ENCODE data around the gene PPP1R7. TPM values are rescaled to one million over a fixed set of nuclear protein-coding genes. Genes with fewer than 3 reads are reported as not detected.

PPP1R7 gene
- polyA plus RNA-seq, 1 of the 3 experiments (the other 2 are of a cell fraction) = 56.9 TPM

DNA sequence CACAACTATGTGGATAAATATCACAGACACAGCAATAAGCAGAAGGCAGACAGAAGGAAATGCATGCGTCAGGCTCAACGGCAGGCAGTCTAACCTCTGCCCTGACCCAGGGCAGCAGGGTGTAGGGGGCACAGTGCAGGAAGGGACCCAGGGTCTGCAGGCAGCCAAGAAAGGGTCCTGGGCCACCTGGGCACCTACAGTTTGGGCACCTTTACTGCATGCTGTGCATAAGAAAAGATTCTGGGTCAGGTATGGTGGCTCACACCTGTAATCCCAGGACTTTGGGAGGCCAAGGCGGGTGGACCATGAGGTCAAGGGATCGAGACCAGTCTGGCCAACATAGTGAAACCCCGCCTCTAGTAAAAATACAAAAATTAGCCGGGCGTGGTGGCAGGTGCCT lies 18.7 kb upstream of the PPP1R7 start:
- Histone ChIP-seq H3K36me3 (replicated peaks in 1 of 2; ENCODE audit: control insufficient read depth in 1 of 2, insufficient read depth in 2 of 2, low read length in 1 of 2) (no peaks in the 10 kb centered on the region), H3K27me3 (ENCODE audit: insufficient read depth) (no peaks in the 10 kb centered on the region), H3K4me3 (ENCODE audit: low read depth in 2 of 2, low read length in 1 of 2) (no peak overlapping the region), H3K9me3 (no peaks in the 10 kb centered on the region), H3K4me1 (ENCODE audit: control insufficient read depth in 1 of 2, insufficient read depth in 2 of 2, low read depth in 1 of 2, low read length in 1 of 2) (no peaks in the 10 kb centered on the region), H3K9ac (no peak overlapping the region), H3K27ac (ENCODE audit: low read depth in 2 of 2, low read length in 1 of 2) (no peak overlapping the region), H3K9me2 (no peaks in the 10 kb centered on the region), H3K4me2 (no peak overlapping the region), H3F3A (replicated peaks; ENCODE audit: insufficient read depth) (no peaks in the 10 kb centered on the region), H2AFZ (ENCODE audit: low read depth) (no peak overlapping the region), H4K20me1 (ENCODE audit: insufficient read depth) (no peaks in the 10 kb centered on the region), H3K79me2 (ENCODE audit: insufficient read depth) (no peaks in the 10 kb centered on the region)
- TF ChIP-seq NRF1 (IDR thresholded peaks at IDR 0.05; ENCODE audit: low read depth, low read length) (no peak), TAF1 (IDR thresholded peaks at IDR 0.05; ENCODE audit: borderline replicate concordance, low read depth, low read length) (no peak), MEF2A (IDR thresholded peaks at IDR 0.05; ENCODE audit: borderline replicate concordance, low read depth) (no peak), GATA2 (CRISPR knock-in tag; IDR thresholded peaks at IDR 0.05) (no peak), FOXM1 (IDR thresholded peaks at IDR 0.05; ENCODE audit: low read depth) (no peak), SIN3A (IDR thresholded peaks at IDR 0.05; ENCODE audit: borderline replicate concordance, low read depth, low read length) (no peak), RCOR1 (IDR thresholded peaks at IDR 0.05; ENCODE audit: low read length) (no peak), SMC3 (IDR thresholded peaks at IDR 0.05; ENCODE audit: low read depth, low read length) (no peak), RFX5 (IDR thresholded peaks at IDR 0.05; ENCODE audit: low read length) (no peak), ELF1 (IDR thresholded peaks at IDR 0.05) (no peak), MXI1 (IDR thresholded peaks at IDR 0.05; ENCODE audit: low read depth, low read length) (no peak)
- TF ChIP-seq, protein P1, sequence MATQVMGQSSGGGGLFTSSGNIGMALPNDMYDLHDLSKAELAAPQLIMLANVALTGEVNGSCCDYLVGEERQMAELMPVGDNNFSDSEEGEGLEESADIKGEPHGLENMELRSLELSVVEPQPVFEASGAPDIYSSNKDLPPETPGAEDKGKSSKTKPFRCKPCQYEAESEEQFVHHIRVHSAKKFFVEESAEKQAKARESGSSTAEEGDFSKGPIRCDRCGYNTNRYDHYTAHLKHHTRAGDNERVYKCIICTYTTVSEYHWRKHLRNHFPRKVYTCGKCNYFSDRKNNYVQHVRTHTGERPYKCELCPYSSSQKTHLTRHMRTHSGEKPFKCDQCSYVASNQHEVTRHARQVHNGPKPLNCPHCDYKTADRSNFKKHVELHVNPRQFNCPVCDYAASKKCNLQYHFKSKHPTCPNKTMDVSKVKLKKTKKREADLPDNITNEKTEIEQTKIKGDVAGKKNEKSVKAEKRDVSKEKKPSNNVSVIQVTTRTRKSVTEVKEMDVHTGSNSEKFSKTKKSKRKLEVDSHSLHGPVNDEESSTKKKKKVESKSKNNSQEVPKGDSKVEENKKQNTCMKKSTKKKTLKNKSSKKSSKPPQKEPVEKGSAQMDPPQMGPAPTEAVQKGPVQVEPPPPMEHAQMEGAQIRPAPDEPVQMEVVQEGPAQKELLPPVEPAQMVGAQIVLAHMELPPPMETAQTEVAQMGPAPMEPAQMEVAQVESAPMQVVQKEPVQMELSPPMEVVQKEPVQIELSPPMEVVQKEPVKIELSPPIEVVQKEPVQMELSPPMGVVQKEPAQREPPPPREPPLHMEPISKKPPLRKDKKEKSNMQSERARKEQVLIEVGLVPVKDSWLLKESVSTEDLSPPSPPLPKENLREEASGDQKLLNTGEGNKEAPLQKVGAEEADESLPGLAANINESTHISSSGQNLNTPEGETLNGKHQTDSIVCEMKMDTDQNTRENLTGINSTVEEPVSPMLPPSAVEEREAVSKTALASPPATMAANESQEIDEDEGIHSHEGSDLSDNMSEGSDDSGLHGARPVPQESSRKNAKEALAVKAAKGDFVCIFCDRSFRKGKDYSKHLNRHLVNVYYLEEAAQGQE (IDR thresholded peaks at IDR 0.05; ENCODE audit: low read depth, low read length) = no peak
- POLR2A ChIA-PET = no interaction called here
- CTCF ChIA-PET = interaction anchor here (1.6 kb wide), 1 partner anchor 21 kb away, joined by 4 read pairs; no protein-coding TSS in a partner anchor
- WGBS (ENCODE audit: low lambda C conversion rate) = 93% methylated on average over 7 of the region's 7 CpGs
- DNase-seq = no peak

DNA sequence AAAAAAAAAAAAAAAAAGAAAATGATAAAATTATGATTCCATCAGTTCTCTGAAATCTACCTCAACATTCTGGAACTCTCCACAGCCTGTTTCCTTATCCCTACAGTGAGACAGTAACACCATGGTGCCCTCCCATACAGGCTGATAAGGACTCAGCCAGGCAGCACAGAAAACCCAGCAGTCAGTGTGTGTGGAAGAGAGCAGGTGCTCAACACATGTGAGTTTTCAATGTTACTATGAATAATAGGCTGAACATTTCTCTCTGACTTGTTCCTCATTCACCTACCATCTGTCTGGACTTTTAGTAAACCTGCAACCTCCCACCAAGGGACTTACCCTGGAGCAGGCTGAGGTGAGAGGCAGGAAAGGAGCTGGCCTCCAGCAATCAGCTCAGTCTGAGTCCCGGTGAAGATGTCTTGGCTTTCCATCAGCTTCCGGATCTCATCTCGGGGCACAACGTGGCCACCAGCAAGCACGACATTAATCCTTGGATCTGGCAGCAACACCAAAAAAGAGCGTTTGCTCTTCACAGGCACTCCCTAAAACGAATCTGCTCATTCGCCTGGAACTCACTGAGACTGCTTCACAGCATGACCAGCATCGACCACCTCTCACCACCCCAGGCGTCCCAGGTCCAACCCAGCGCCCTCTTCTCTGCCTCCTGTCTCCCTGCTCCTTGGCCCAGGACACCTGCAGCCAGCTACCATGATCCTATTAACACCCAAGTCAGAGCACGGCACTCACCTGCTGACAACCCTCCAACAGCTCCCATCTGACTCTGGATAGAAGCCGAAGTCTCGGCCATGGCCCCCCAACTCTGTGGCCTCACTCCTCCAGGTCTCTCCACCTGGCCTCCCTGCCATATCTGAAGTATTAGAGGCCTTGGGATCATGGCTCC lies 17.5 kb upstream of the PPP1R7 start:
- H3F3A ChIP-seq (replicated peaks; ENCODE audit: insufficient read depth) = no peaks in the 10 kb centered on the region
- H3K27me3 ChIP-seq (ENCODE audit: insufficient read depth) = no peaks in the 10 kb centered on the region
- H3K4me2 ChIP-seq = no peak overlapping the region
- H3K4me3 ChIP-seq (ENCODE audit: low read depth in 2 of 2, low read length in 1 of 2) = no peak overlapping the region
- CTCF ChIA-PET = interaction anchor here (1.0 to 1.6 kb wide), 3 partner anchors 17 to 46 kb away, joined by 3 to 4 read pairs (median 3); no protein-coding TSS in a partner anchor
- H3K9me2 ChIP-seq = no peaks in the 10 kb centered on the region
- H3K4me1 ChIP-seq (ENCODE audit: control insufficient read depth in 1 of 2, insufficient read depth in 2 of 2, low read depth in 1 of 2, low read length in 1 of 2) = no peaks in the 10 kb centered on the region
- no peaks in the 10 kb centered on the region for H3K79me2 ChIP-seq (ENCODE audit: insufficient read depth)
- no peaks in the 10 kb centered on the region for H4K20me1 ChIP-seq (ENCODE audit: insufficient read depth)
- 91% methylated on average over 12 of the region's 14 CpGs for WGBS (ENCODE audit: low lambda C conversion rate)
- no peak overlapping the region for H3K27ac ChIP-seq (ENCODE audit: low read depth in 2 of 2, low read length in 1 of 2)
- H3K9me3 ChIP-seq = no peaks in the 10 kb centered on the region
- DNase-seq = no peak
- H3K9ac ChIP-seq = no peak overlapping the region
- no peak overlapping the region for H2AFZ ChIP-seq (ENCODE audit: low read depth)
- POLR2A ChIA-PET = interaction anchor here (0.9 kb wide), 1 partner anchor 19 kb away, joined by 3 read pairs; no protein-coding TSS in a partner anchor
- H3K36me3 ChIP-seq (replicated peaks in 1 of 2; ENCODE audit: control insufficient read depth in 1 of 2, insufficient read depth in 2 of 2, low read length in 1 of 2) = no peaks in the 10 kb centered on the region
- TF ChIP-seq, protein P2, sequence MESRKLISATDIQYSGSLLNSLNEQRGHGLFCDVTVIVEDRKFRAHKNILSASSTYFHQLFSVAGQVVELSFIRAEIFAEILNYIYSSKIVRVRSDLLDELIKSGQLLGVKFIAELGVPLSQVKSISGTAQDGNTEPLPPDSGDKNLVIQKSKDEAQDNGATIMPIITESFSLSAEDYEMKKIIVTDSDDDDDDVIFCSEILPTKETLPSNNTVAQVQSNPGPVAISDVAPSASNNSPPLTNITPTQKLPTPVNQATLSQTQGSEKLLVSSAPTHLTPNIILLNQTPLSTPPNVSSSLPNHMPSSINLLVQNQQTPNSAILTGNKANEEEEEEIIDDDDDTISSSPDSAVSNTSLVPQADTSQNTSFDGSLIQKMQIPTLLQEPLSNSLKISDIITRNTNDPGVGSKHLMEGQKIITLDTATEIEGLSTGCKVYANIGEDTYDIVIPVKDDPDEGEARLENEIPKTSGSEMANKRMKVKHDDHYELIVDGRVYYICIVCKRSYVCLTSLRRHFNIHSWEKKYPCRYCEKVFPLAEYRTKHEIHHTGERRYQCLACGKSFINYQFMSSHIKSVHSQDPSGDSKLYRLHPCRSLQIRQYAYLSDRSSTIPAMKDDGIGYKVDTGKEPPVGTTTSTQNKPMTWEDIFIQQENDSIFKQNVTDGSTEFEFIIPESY (IDR thresholded peaks at IDR 0.05; ENCODE audit: borderline replicate concordance, low read depth) = no peak
- TF ChIP-seq TCF12 (IDR thresholded peaks at IDR 0.05) = no peak
- TF ChIP-seq, protein P3, sequence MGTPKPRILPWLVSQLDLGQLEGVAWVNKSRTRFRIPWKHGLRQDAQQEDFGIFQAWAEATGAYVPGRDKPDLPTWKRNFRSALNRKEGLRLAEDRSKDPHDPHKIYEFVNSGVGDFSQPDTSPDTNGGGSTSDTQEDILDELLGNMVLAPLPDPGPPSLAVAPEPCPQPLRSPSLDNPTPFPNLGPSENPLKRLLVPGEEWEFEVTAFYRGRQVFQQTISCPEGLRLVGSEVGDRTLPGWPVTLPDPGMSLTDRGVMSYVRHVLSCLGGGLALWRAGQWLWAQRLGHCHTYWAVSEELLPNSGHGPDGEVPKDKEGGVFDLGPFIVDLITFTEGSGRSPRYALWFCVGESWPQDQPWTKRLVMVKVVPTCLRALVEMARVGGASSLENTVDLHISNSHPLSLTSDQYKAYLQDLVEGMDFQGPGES (IDR thresholded peaks at IDR 0.05; ENCODE audit: low read depth, low read length) = no peak
- no peak for TF ChIP-seq NRF1 (IDR thresholded peaks at IDR 0.05; ENCODE audit: low read depth, low read length)
- no peak for TF ChIP-seq GATA2 (CRISPR knock-in tag; IDR thresholded peaks at IDR 0.05)
- no peak for TF ChIP-seq RFX5 (IDR thresholded peaks at IDR 0.05; ENCODE audit: low read length)
- TF ChIP-seq, protein P1 (IDR thresholded peaks at IDR 0.05; ENCODE audit: low read depth, low read length) = no peak
